Measurements from ENCODE around the gene MAGEC1. TPM values are rescaled to one million over a fixed set of nuclear protein-coding genes. Genes with fewer than 3 reads are reported as not detected.

Gene MAGEC1
- total and polyA plus RNA-seq, 2 of the 4 experiments (the other 2 are of a cell fraction): not detected

DNA sequence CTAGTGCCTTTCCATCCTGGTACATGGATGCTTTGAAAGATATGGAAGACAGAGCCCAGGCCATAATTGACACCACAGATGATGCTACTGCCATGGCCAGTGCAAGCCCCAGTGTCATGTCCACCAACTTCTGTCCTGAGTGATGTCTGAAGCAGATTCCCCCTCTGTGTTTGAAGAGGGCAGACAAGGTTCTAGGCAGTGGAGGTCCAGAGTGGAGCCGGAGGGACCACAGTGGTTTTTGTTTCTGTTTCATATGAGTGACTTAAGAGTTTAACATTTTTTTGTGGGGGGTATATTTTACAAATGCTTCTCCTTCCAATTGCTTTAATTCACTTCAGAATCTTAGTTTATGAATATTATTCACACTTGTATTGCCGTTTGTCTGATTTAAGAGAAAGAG is 6.0 kb upstream of the MAGEC1 start:
- no peak for ATAC-seq (ENCODE audit: low read depth)
- Histone ChIP-seq H3K18ac (ENCODE audit: low read depth, low read length) (no peak overlapping the region), H3K4me2 (ENCODE audit: low read depth, low read length) (no peak overlapping the region), H2AK9ac (replicated peaks; ENCODE audit: low read depth, low read length, poor library complexity) (no peak overlapping the region), H3K79me1 (ENCODE audit: low read depth in 1 of 2, low read length in 2 of 2) (no peaks in the 10 kb centered on the region), H2BK15ac (ENCODE audit: low read depth, low read length) (no peak overlapping the region), H2AK5ac (ENCODE audit: low read depth, low read length) (no peak overlapping the region), H2BK120ac (ENCODE audit: low read depth, low read length) (no peak overlapping the region), H4K5ac (ENCODE audit: low read depth, low read length) (no peak overlapping the region), H3K36me3 (ENCODE audit: control insufficient read depth, insufficient read depth, low read length) (no peaks in the 10 kb centered on the region), H3K4me3 (ENCODE audit: insufficient read depth, low read depth, low read length) (no peak overlapping the region), H3K4me1 (ENCODE audit: control insufficient read depth, insufficient read depth, low read length) (no peaks in the 10 kb centered on the region), H3K9ac (ENCODE audit: low read depth, low read length) (no peak overlapping the region), H2AFZ (replicated peaks; ENCODE audit: low read length, poor library complexity) (no peak overlapping the region), H2BK5ac (ENCODE audit: low read depth, low read length, poor library complexity, severe bottlenecking) (no peak overlapping the region), H3K27me3 (ENCODE audit: control insufficient read depth, insufficient read depth, low read length) (no peaks in the 10 kb centered on the region), H3K9me1 (ENCODE audit: insufficient read depth, low read length) (no peaks in the 10 kb centered on the region), H4K91ac (ENCODE audit: insufficient read depth, low read depth, low read length) (no peak overlapping the region), H3K23ac (ENCODE audit: low read depth, low read length) (no peak overlapping the region), H4K20me1 (ENCODE audit: insufficient read depth, low read length) (no peaks in the 10 kb centered on the region), H3K27ac (ENCODE audit: insufficient read depth, low read length) (no peak overlapping the region), H2BK20ac (ENCODE audit: low read depth, low read length) (no peak overlapping the region), H4K8ac (ENCODE audit: low read depth in 2 of 2, low read length in 2 of 2) (no peak overlapping the region), H3K14ac (replicated peaks; ENCODE audit: low read depth, low read length) (no peak overlapping the region), H3K9me3 (ENCODE audit: control insufficient read depth, insufficient read depth, low read length) (peaks cover under 1% of the 10 kb centered on the region; the same call in 1 of the 2 replicates), H3K56ac (ENCODE audit: extremely low read depth, insufficient read depth, low read length) (no peak overlapping the region), H3K4ac (ENCODE audit: low read depth, low read length) (no peak overlapping the region)
- in situ Hi-C loops (cut with MboI; ENCODE audit: low sequenced_read_pairs): no loop called here
- no TSS peak for BruUV-seq (replicated peaks)
- no CpG with 5 or more reads among the region's 2 CpGs for WGBS, 2 experiments (ENCODE audit: extremely low coverage in 2 of 2, insufficient read length in 1 of 2)
- TF ChIP-seq, protein P1, sequence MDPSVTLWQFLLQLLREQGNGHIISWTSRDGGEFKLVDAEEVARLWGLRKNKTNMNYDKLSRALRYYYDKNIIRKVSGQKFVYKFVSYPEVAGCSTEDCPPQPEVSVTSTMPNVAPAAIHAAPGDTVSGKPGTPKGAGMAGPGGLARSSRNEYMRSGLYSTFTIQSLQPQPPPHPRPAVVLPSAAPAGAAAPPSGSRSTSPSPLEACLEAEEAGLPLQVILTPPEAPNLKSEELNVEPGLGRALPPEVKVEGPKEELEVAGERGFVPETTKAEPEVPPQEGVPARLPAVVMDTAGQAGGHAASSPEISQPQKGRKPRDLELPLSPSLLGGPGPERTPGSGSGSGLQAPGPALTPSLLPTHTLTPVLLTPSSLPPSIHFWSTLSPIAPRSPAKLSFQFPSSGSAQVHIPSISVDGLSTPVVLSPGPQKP (IDR thresholded peaks at IDR 0.05; ENCODE audit: borderline replicate concordance, low read depth, low read length): no peak
- TF ChIP-seq, protein P2, sequence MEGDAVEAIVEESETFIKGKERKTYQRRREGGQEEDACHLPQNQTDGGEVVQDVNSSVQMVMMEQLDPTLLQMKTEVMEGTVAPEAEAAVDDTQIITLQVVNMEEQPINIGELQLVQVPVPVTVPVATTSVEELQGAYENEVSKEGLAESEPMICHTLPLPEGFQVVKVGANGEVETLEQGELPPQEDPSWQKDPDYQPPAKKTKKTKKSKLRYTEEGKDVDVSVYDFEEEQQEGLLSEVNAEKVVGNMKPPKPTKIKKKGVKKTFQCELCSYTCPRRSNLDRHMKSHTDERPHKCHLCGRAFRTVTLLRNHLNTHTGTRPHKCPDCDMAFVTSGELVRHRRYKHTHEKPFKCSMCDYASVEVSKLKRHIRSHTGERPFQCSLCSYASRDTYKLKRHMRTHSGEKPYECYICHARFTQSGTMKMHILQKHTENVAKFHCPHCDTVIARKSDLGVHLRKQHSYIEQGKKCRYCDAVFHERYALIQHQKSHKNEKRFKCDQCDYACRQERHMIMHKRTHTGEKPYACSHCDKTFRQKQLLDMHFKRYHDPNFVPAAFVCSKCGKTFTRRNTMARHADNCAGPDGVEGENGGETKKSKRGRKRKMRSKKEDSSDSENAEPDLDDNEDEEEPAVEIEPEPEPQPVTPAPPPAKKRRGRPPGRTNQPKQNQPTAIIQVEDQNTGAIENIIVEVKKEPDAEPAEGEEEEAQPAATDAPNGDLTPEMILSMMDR (conservative IDR thresholded peaks at IDR 0.05; ENCODE audit: low read depth, low read length): no peak
- TF ChIP-seq POLR2A (IDR thresholded peaks at IDR 0.05; ENCODE audit: low read depth, low read length): no peak
- TF ChIP-seq RAD21 (IDR thresholded peaks at IDR 0.05; ENCODE audit: low read length): no peak
- TF ChIP-seq CEBPB (IDR thresholded peaks at IDR 0.05; ENCODE audit: low read depth, low read length): no peak
- no peak for TF ChIP-seq MAFK (IDR thresholded peaks at IDR 0.05; ENCODE audit: low read depth, low read length)
- no peak for TF ChIP-seq CHD1 (IDR thresholded peaks at IDR 0.05; ENCODE audit: low read depth, low read length)
- no peak for TF ChIP-seq MXI1 (IDR thresholded peaks at IDR 0.05; ENCODE audit: borderline replicate concordance, low read depth, low read length)
- TF ChIP-seq SMC3 (IDR thresholded peaks at IDR 0.05; ENCODE audit: low read depth, low read length): no peak
- no peak for TF ChIP-seq NFE2L2 (IDR thresholded peaks at IDR 0.05; ENCODE audit: low read depth, low read length)
- no peak for TF ChIP-seq RFX5 (IDR thresholded peaks at IDR 0.05; ENCODE audit: low read depth, low read length)
- TF ChIP-seq BHLHE40 (IDR thresholded peaks at IDR 0.05; ENCODE audit: low read depth, low read length): no peak
- no peak for TF ChIP-seq FOS (IDR thresholded peaks at IDR 0.05; ENCODE audit: low read depth, low read length)
- ChIA-PET POLR2A (ENCODE audit: unreplicated experiment) (no interaction called here), CTCF (no interaction called here)
- no peak for DNase-seq
- dilution Hi-C loops (cut with HindIII; ENCODE audit: low sequenced_read_pairs, unreplicated experiment): no loop called here
- intact Hi-C loops (cut with micrococcal nuclease): no loop called here

Measured in IMR-90 (cell line).